ENCODE measurements around the gene ADNP.

Gene ADNP

GRCh38 chr20:50959543-50960126 lies 28.4 kb upstream of the ADNP start:
- Histone ChIP-seq H3F3A (ENCODE audit: low read depth) (no peaks in the 10 kb centered on the region), H3K4me1 (ENCODE audit: insufficient read depth, low read length, poor library complexity, severe bottlenecking) (peaks cover 16% of the 10 kb centered on the region), H3K9me2 (replicated peaks; ENCODE audit: low read depth, low read length) (no peaks in the 10 kb centered on the region), H3K79me2 (ENCODE audit: insufficient read depth, low read length) (peaks cover 55% of the 10 kb centered on the region), H3K36me3 (ENCODE audit: insufficient read depth, low read length) (no peaks in the 10 kb centered on the region; the same call in 1 of the 2 replicates), H3K9ac (ENCODE audit: low read depth, low read length, poor library complexity, severe bottlenecking) (no peak overlapping the region), H2AFZ (ENCODE audit: low read length) (no peak overlapping the region), H3K27me3 (ENCODE audit: insufficient read depth, low read length, poor library complexity, severe bottlenecking) (no peaks in the 10 kb centered on the region), H3K4me3 (ENCODE audit: low read length, poor library complexity, severe bottlenecking) (peak overlapping the region; percentile 95), H3K4me2 (ENCODE audit: low read depth, low read length, poor library complexity, severe bottlenecking) (peak overlapping the region; percentile 93), H4K20me1 (ENCODE audit: insufficient read depth, low read length, poor library complexity, severe bottlenecking) (peaks cover 36% of the 10 kb centered on the region), H3K9me3 (ENCODE audit: insufficient read depth, low read depth, low read length) (no peaks in the 10 kb centered on the region)
- no peak for TF ChIP-seq EZH2phosphoT487 (IDR thresholded peaks at IDR 0.05; ENCODE audit: borderline replicate concordance)
- no peak for TF ChIP-seq CTCF (conservative IDR thresholded peaks at IDR 0.05; ENCODE audit: low read length)

- Histone ChIP-seq H3K36me3 (ENCODE audit: insufficient read depth, low read length) (peaks cover 6% of the 10 kb centered on the region; the same call in 1 of the 2 replicates), H3K79me2 (ENCODE audit: insufficient read depth, low read length) (peaks cover 63% of the 10 kb centered on the region), H3K4me1 (ENCODE audit: insufficient read depth, low read length, poor library complexity, severe bottlenecking) (peaks cover 23% of the 10 kb centered on the region), H3K4me3 (ENCODE audit: low read length, poor library complexity, severe bottlenecking) (peak within 1 kb of the TSS; percentile 95), H3K4me2 (ENCODE audit: low read depth, low read length, poor library complexity, severe bottlenecking) (peak within 1 kb of the TSS; percentile 93), H2AFZ (ENCODE audit: low read length) (peak within 1 kb of the TSS; percentile 98), H4K20me1 (ENCODE audit: insufficient read depth, low read length, poor library complexity, severe bottlenecking) (peaks cover 43% of the 10 kb centered on the region), H3F3A (ENCODE audit: low read depth) (no peaks in the 10 kb centered on the region), H3K9ac (ENCODE audit: low read depth, low read length, poor library complexity, severe bottlenecking) (peak within 1 kb of the TSS; percentile 88), H3K9me3 (ENCODE audit: insufficient read depth, low read depth, low read length) (no peaks in the 10 kb centered on the region), H3K9me2 (replicated peaks; ENCODE audit: low read depth, low read length) (no peaks in the 10 kb centered on the region), H3K27me3 (ENCODE audit: insufficient read depth, low read length, poor library complexity, severe bottlenecking) (no peaks in the 10 kb centered on the region)
- TF ChIP-seq CTCF (conservative IDR thresholded peaks at IDR 0.05; ENCODE audit: low read length) (no peak), EZH2phosphoT487 (IDR thresholded peaks at IDR 0.05; ENCODE audit: borderline replicate concordance) (no peak)
Observed at GRCh38 chr20:50958615-50959542, 27.6 kb upstream of the ADNP start, which contains the start of gene MOCS3. TSS of gene MOCS3 (plus strand) at chr20:50958818. CDS start at chr20:50958843, 25 bp downstream.

GRCh38 chr20:50957798-50958614 lies 26.8 kb upstream of the ADNP start, which contains the start of gene DPM1:
TSS of gene DPM1 (minus strand) at chr20:50958532. CDS start at chr20:50958523, 9 bp downstream.
- Histone ChIP-seq H3F3A (ENCODE audit: low read depth) (no peaks in the 10 kb centered on the region), H3K36me3 (ENCODE audit: insufficient read depth, low read length) (peaks cover 14% of the 10 kb centered on the region; the same call in 1 of the 2 replicates), H3K4me2 (ENCODE audit: low read depth, low read length, poor library complexity, severe bottlenecking) (peak within 1 kb of the TSS; percentile 93), H3K4me3 (ENCODE audit: low read length, poor library complexity, severe bottlenecking) (peak within 1 kb of the TSS; percentile 95), H3K9ac (ENCODE audit: low read depth, low read length, poor library complexity, severe bottlenecking) (peak within 1 kb of the TSS; percentile 88), H3K4me1 (ENCODE audit: insufficient read depth, low read length, poor library complexity, severe bottlenecking) (peaks cover 26% of the 10 kb centered on the region), H3K9me2 (replicated peaks; ENCODE audit: low read depth, low read length) (no peaks in the 10 kb centered on the region), H3K27me3 (ENCODE audit: insufficient read depth, low read length, poor library complexity, severe bottlenecking) (no peaks in the 10 kb centered on the region), H2AFZ (ENCODE audit: low read length) (peak within 1 kb of the TSS; percentile 98), H3K9me3 (ENCODE audit: insufficient read depth, low read depth, low read length) (no peaks in the 10 kb centered on the region), H3K79me2 (ENCODE audit: insufficient read depth, low read length) (peaks cover 71% of the 10 kb centered on the region), H4K20me1 (ENCODE audit: insufficient read depth, low read length, poor library complexity, severe bottlenecking) (peaks cover 51% of the 10 kb centered on the region)
- TF ChIP-seq EZH2phosphoT487 (IDR thresholded peaks at IDR 0.05; ENCODE audit: borderline replicate concordance) (no peak), CTCF (conservative IDR thresholded peaks at IDR 0.05; ENCODE audit: low read length) (no peak)

All from Loucy (cell line).